ENCODE results near the gene SLC35B2.

GRCh38 chr6:44221291-44221960, 35.9 kb downstream of the SLC35B2 start:
- TF ChIP-seq, protein P1, sequence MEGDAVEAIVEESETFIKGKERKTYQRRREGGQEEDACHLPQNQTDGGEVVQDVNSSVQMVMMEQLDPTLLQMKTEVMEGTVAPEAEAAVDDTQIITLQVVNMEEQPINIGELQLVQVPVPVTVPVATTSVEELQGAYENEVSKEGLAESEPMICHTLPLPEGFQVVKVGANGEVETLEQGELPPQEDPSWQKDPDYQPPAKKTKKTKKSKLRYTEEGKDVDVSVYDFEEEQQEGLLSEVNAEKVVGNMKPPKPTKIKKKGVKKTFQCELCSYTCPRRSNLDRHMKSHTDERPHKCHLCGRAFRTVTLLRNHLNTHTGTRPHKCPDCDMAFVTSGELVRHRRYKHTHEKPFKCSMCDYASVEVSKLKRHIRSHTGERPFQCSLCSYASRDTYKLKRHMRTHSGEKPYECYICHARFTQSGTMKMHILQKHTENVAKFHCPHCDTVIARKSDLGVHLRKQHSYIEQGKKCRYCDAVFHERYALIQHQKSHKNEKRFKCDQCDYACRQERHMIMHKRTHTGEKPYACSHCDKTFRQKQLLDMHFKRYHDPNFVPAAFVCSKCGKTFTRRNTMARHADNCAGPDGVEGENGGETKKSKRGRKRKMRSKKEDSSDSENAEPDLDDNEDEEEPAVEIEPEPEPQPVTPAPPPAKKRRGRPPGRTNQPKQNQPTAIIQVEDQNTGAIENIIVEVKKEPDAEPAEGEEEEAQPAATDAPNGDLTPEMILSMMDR (IDR thresholded peaks at IDR 0.05) = peak; percentile 39 to 92 (median 72)
- no peak for TF ChIP-seq POLR2A (IDR thresholded peaks at IDR 0.05)
- TF ChIP-seq POLR2AphosphoS5 (IDR thresholded peaks at IDR 0.05) = peak; percentile 88
